MM.1S (cell line): ENCODE measurements around the gene NFKBIE.

Experiments
- DNase-seq: peaks from one replicate; pipeline ENCODE4 v3.0.0-alpha.2; 2015
- H2AFZ ChIP-seq: fragments of 300-600 bp; sonication (generic); 2 replicates; pipeline ENCODE4 v1.6.0; 2016; ENCODE audit warnings: antibody characterized with exemption, low read length
- H3F3A ChIP-seq: fragments of 300-600 bp; sonication (generic); 2 replicates; pipeline ENCODE4 v1.6.1; 2016; ENCODE audit warnings: mild to moderate bottlenecking, antibody characterized with exemption, low read length, moderate library complexity, mixed read lengths; ENCODE audit not compliant: insufficient read depth
- H3K27ac ChIP-seq: fragments of 300-600 bp; sonication (generic); 2 replicates; pipeline ENCODE4 v1.5.1; 2016; ENCODE audit warnings: mild to moderate bottlenecking, low read length
- H3K27me3 ChIP-seq: fragments of 300-600 bp; sonication (generic); replicated peaks from 2 replicates; pipeline ENCODE4 v1.6.0; 2016; ENCODE audit warnings: low read length; ENCODE audit not compliant: insufficient read depth
- H3K36me3 ChIP-seq: fragments of 300-600 bp; sonication (generic); replicated peaks from 2 replicates; pipeline ENCODE4 v1.6.1; 2016; ENCODE audit warnings: mild to moderate bottlenecking, low read length, mixed read lengths; ENCODE audit not compliant: insufficient read depth
- H3K4me1 ChIP-seq: fragments of 300-600 bp; sonication (generic); 2 replicates; pipeline ENCODE4 v1.6.1; 2016; ENCODE audit warnings: low read length, mixed read lengths
- H3K4me2 ChIP-seq: fragments of 300-600 bp; sonication (generic); 2 replicates; pipeline ENCODE4 v1.6.0; 2016; ENCODE audit warnings: low read depth, low read length
- H3K4me3 ChIP-seq: fragments of 300-600 bp; sonication (generic); 2 replicates; pipeline ENCODE4 v1.5.1; 2016; ENCODE audit warnings: low read length, mixed read lengths
- H3K79me2 ChIP-seq: fragments of 300-600 bp; sonication (generic); 2 replicates; pipeline ENCODE4 v1.6.1; 2016; ENCODE audit warnings: mixed run types, low read length, mixed read lengths
- H3K9ac ChIP-seq: fragments of 300-600 bp; sonication (generic); 2 replicates; pipeline ENCODE4 v1.6.1; 2016; ENCODE audit warnings: low read length, mixed read lengths
- H3K9me2 ChIP-seq: fragments of 300-600 bp; sonication (generic); replicated peaks from 2 replicates; pipeline ENCODE4 v1.6.1; 2016; ENCODE audit warnings: mild to moderate bottlenecking, low read length, mixed read lengths; ENCODE audit not compliant: insufficient read depth
- H3K9me3 ChIP-seq: fragments of 300-600 bp; sonication (generic); replicated peaks from 2 replicates; pipeline ENCODE4 v1.6.1; 2016; ENCODE audit warnings: mild to moderate bottlenecking, low read length, mixed read lengths; ENCODE audit not compliant: insufficient read depth
- H4K20me1 ChIP-seq: fragments of 300-600 bp; sonication (generic); 2 replicates; pipeline ENCODE4 v1.6.1; 2016; ENCODE audit warnings: mild to moderate bottlenecking, low read length, moderate library complexity, mixed read lengths; ENCODE audit not compliant: insufficient read depth
- EZH2 ChIP-seq: fragments of 300-600 bp; sonication (generic); optimal IDR thresholded peaks from 2 replicates; pipeline ENCODE3; 2017; ENCODE audit warnings: low read depth, mild to moderate bottlenecking, antibody characterized with exemption, low read length, mixed read lengths
- EZH2phosphoT487 ChIP-seq: fragments of 300-600 bp; sonication (generic); IDR thresholded peaks from 2 replicates; pipeline ENCODE4 v1.6.1; 2018; ENCODE audit warnings: antibody characterized with exemption, low read length
- TF ChIP-seq, protein P1 (sequence below): fragments of 300-600 bp; sonication (generic); IDR thresholded peaks from 2 replicates; pipeline ENCODE4 v1.5.1; 2016; ENCODE audit warnings: antibody characterized with exemption, low read length, mixed read lengths

NFKBIE gene

GRCh38 chr6:44254191-44255104 lies 10.9 kb downstream of the NFKBIE start:
- H3K9me2 ChIP-seq: no peaks in the 10 kb centered on the region
- no peak overlapping the region for H3K9ac ChIP-seq
- no peak overlapping the region for H3K4me3 ChIP-seq
- TF ChIP-seq EZH2 (no peak), EZH2phosphoT487 (no peak)
- TF ChIP-seq, protein P1, sequence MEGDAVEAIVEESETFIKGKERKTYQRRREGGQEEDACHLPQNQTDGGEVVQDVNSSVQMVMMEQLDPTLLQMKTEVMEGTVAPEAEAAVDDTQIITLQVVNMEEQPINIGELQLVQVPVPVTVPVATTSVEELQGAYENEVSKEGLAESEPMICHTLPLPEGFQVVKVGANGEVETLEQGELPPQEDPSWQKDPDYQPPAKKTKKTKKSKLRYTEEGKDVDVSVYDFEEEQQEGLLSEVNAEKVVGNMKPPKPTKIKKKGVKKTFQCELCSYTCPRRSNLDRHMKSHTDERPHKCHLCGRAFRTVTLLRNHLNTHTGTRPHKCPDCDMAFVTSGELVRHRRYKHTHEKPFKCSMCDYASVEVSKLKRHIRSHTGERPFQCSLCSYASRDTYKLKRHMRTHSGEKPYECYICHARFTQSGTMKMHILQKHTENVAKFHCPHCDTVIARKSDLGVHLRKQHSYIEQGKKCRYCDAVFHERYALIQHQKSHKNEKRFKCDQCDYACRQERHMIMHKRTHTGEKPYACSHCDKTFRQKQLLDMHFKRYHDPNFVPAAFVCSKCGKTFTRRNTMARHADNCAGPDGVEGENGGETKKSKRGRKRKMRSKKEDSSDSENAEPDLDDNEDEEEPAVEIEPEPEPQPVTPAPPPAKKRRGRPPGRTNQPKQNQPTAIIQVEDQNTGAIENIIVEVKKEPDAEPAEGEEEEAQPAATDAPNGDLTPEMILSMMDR: no peak
- peaks cover 66% of the 10 kb centered on the region for H3K79me2 ChIP-seq
- H4K20me1 ChIP-seq: peaks cover 50% of the 10 kb centered on the region
- no peak overlapping the region for H2AFZ ChIP-seq
- H3K27ac ChIP-seq: peak overlapping the region; percentile 5; the same call in 1 of the 2 replicates
- peaks cover 20% of the 10 kb centered on the region for H3K36me3 ChIP-seq
- no peaks in the 10 kb centered on the region for H3K27me3 ChIP-seq
- H3K4me1 ChIP-seq: peaks cover 39% of the 10 kb centered on the region
- no peaks in the 10 kb centered on the region for H3K9me3 ChIP-seq
- no peak for DNase-seq
- H3K4me2 ChIP-seq: no peak overlapping the region
- H3F3A ChIP-seq: peaks cover 88% of the 10 kb centered on the region

GRCh38 chr6:44253307-44254101 lies 11.8 kb downstream of the NFKBIE start:
- no peak overlapping the region for H2AFZ ChIP-seq
- DNase-seq: peak; percentile 39
- peaks cover 48% of the 10 kb centered on the region for H3K4me1 ChIP-seq
- peaks cover 60% of the 10 kb centered on the region for H4K20me1 ChIP-seq
- TF ChIP-seq, protein P1: peak; percentile 49
- TF ChIP-seq EZH2phosphoT487: no peak
- peaks cover 89% of the 10 kb centered on the region for H3F3A ChIP-seq
- peaks cover 20% of the 10 kb centered on the region for H3K36me3 ChIP-seq
- no peaks in the 10 kb centered on the region for H3K9me3 ChIP-seq
- H3K79me2 ChIP-seq: peaks cover 75% of the 10 kb centered on the region
- H3K9ac ChIP-seq: no peak overlapping the region
- no peak overlapping the region for H3K4me2 ChIP-seq
- H3K4me3 ChIP-seq: no peak overlapping the region
- no peak overlapping the region; the same call in 1 of the 2 replicates for H3K27ac ChIP-seq
- H3K9me2 ChIP-seq: no peaks in the 10 kb centered on the region
- H3K27me3 ChIP-seq: no peaks in the 10 kb centered on the region

DNA sequence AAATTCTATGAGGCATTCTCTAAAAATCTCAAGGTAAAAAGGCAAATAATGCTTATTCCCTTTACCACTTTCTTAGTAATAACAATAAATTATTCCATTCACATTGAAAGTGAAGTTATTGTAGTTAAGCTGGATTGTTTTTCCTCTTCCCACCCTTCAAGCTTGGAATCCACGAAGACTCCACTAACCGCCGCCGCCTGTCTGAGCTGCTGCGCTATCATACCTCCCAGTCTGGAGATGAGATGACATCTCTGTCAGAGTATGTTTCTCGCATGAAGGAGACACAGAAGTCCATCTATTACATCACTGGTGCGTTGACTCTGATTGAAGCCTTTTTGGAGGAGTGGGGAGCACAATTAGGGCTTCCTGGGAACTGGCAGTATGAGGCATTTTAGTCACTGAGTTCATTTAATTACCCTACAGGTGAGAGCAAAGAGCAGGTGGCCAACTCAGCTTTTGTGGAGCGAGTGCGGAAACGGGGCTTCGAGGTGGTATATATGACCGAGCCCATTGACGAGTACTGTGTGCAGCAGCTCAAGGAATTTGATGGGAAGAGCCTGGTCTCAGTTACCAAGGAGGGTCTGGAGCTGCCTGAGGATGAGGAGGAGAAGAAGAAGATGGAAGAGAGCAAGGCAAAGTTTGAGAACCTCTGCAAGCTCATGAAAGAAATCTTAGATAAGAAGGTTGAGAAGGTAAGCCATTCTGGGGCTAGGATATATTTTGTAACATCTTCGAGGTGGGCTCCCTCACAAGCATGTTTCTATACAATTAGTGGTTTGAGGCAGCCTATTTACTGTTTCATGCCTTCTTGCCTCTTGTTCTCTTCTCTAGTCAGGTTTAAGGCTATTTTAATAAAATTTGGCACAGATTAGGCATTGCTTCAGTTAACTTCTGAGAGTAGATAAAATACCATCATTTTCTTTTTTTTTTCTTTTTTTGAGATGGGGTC lies 13.5 kb downstream of the NFKBIE start:
- Histone ChIP-seq H3K27me3 (no peaks in the 10 kb centered on the region), H2AFZ (no peak overlapping the region), H3K79me2 (peaks cover 88% of the 10 kb centered on the region), H3K9me3 (no peaks in the 10 kb centered on the region), H3K4me2 (peak overlapping the region; percentile 5; the same call in 1 of the 2 replicates), H3K27ac (no peak overlapping the region), H3F3A (peaks cover 95% of the 10 kb centered on the region), H4K20me1 (peaks cover 72% of the 10 kb centered on the region), H3K9me2 (no peaks in the 10 kb centered on the region), H3K4me1 (peaks cover 45% of the 10 kb centered on the region), H3K4me3 (no peak overlapping the region), H3K36me3 (peaks cover 20% of the 10 kb centered on the region), H3K9ac (no peak overlapping the region)
- TF ChIP-seq, protein P1: no peak
- no peak for DNase-seq
